Transverse colon (tissue), 4 donors: ENCODE measurements around the gene ZNF333. TPM values are rescaled to one million over a fixed set of nuclear protein-coding genes. Genes with fewer than 3 reads are reported as not detected.

Experiments
- DNase-seq: peaks from one replicate; pipeline ENCODE4 v3.0.0-alpha.2; 2019
- H3K27ac ChIP-seq, 4 donors: fragments of 200-600 bp; sonication (generic); 2 replicates each; pipeline ENCODE4 v1.5.1; 2016 to 2018; ENCODE audit warnings: inconsistent platforms in 4 of 4
- H3K27me3 ChIP-seq: fragments of 200-600 bp; sonication (generic); 2 replicates; pipeline ENCODE4 v1.5.1; 2017; ENCODE audit warnings: inconsistent platforms
- H3K36me3 ChIP-seq, 4 donors: fragments of 200-600 bp; sonication (generic); 2 replicates each; pipeline ENCODE4 v1.5.1; 2017 to 2019; ENCODE audit warnings: inconsistent platforms in 4 of 4
- H3K4me1 ChIP-seq, 4 donors: fragments of 200-600 bp; sonication (generic); 2 replicates each; pipeline ENCODE4 v1.5.1; 2017 to 2020; ENCODE audit warnings: inconsistent platforms in 4 of 4
- H3K4me3 ChIP-seq, 4 donors: fragments of 200-600 bp; sonication (generic); 1 replicate in 1 of 4; 2 replicates in 3 of 4; pipeline versions ENCODE4 v1.5.1 to v1.6.1; 2017 to 2019; ENCODE audit warnings: inconsistent platforms in 4 of 4
- H3K9me3 ChIP-seq, 2 donors: fragments of 200-600 bp; sonication (generic); 2 replicates each; pipeline ENCODE4 v1.5.1; 2017 to 2019; ENCODE audit warnings: inconsistent platforms in 2 of 2
- EP300 ChIP-seq: sonication (generic); formaldehyde crosslinking; IDR thresholded peaks from one replicate; pipeline ENCODE4 v1.6.1; 2017; ENCODE audit warnings: antibody characterized with exemption, low read depth
- POLR2A ChIP-seq: fragments of 450-650 bp; IDR thresholded peaks from one replicate; pipeline ENCODE4 v1.6.1; 2016; ENCODE audit warnings: antibody characterized with exemption, mild to moderate bottlenecking, moderate library complexity
- POLR2AphosphoS5 ChIP-seq, 3 donors: sonication (generic); formaldehyde crosslinking; IDR thresholded peaks; one replicate each; pipeline ENCODE4 v1.6.1; 2016; ENCODE audit warnings: antibody characterized with exemption in 3 of 3
- WGBS, 2 donors: methylation state at CpG; one replicate each; pipeline ENCODE4 v1.1.5; 2018; ENCODE audit warnings: low coverage in 1 of 2; 5-methylcytosine and 5-hydroxymethylcytosine counted together
- in situ Hi-C, 4 donors: fragments of 200-750 bp; cut with MboI; loops; one replicate each; pipeline versions ENCODE4 v1.15.0 to v1.15.1; 2017; ENCODE audit warnings: low sequenced_read_pairs in 3 of 4, low pct_ligation_motif_present in 1 of 4, low pct_unique_long_range_greater_than_20kb in 1 of 4
- intact Hi-C: fragments of 100-400 bp; cut with DNase I; formaldehyde crosslinking; loops from one replicate; pipeline ENCODE4 v1.15.1; 2023; ENCODE audit warnings: low total_unique reads
- total RNA-seq, 4 donors: library from RNA; depleted of rRNA; stranded (reverse); fragments of >200 nt; gene quantifications; one replicate each; pipeline ENCODE4 v1.1.0, GENCODE V29; 2016
- TF ChIP-seq, protein P1 (sequence below), 5 experiments: fragments of 200-600 bp in 3 of 5; fragments of 450-650 bp in 2 of 5; sonication (generic) in 3 of 5; IDR thresholded peaks; 1 replicate in 2 of 5; 2 replicates in 3 of 5; pipeline ENCODE4 v1.5.1; 2016 to 2017; ENCODE audit warnings: antibody characterized with exemption in 5 of 5, inconsistent platforms in 3 of 5, mild to moderate bottlenecking in 2 of 5, moderate library complexity in 1 of 5

Gene ZNF333
- total RNA-seq, 4 donors from 2014 or later: 10.1 to 31.4 (median 16.1) TPM

DNA sequence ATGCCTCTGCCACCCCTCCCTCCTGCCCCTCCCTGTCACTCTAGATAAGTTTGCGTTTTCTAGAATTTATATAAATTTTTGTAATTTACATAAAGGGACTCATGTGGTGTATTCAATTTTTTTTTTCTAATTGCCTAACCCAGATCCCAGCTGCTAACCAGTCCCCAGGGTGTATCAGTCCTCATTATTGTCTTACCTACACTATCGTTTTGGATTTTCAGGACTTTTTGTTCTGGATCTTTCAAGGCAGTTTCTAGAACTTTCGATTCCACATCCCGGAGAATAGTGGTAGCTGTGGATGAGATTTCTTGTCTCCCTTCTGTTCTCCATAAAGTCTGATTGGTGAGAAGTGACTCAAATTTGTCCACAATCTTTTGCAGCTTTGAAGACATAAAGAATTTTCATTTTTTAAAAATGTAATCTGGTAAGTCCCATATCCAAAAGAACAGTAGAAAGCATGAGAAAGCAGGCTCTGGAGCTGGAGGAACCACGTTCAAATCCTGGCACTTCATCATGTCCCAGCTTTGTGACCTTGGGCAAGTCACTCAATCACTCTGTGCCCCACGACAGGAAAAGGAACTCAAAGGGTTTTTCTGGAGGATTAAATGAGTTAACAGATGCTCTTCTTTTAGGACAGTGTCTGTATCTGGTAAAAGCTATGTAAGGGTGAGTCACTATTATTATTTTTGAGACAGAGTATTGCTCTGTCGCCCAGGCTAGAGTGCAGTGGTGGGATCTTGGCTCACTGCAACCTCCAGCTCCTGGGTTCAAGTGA lies 34.9 kb upstream of the ZNF333 start:
- Histone ChIP-seq H3K27me3 (no peaks in the 10 kb centered on the region), H3K4me3 (no peak overlapping the region), H3K4me1 (no peaks in the 10 kb centered on the region), H3K36me3 (no peaks in the 10 kb centered on the region), H3K9me3 (no peaks in the 10 kb centered on the region), H3K27ac (no peak overlapping the region)
- WGBS, 2 donors: 64 to 70% methylated on average over 6 to 7 of the region's 7 CpGs
- in situ Hi-C loops: no loop called here
- TF ChIP-seq POLR2A: no peak
- TF ChIP-seq POLR2AphosphoS5 (IDR thresholded peaks at IDR 0.05): no peak
- TF ChIP-seq, protein P1, sequence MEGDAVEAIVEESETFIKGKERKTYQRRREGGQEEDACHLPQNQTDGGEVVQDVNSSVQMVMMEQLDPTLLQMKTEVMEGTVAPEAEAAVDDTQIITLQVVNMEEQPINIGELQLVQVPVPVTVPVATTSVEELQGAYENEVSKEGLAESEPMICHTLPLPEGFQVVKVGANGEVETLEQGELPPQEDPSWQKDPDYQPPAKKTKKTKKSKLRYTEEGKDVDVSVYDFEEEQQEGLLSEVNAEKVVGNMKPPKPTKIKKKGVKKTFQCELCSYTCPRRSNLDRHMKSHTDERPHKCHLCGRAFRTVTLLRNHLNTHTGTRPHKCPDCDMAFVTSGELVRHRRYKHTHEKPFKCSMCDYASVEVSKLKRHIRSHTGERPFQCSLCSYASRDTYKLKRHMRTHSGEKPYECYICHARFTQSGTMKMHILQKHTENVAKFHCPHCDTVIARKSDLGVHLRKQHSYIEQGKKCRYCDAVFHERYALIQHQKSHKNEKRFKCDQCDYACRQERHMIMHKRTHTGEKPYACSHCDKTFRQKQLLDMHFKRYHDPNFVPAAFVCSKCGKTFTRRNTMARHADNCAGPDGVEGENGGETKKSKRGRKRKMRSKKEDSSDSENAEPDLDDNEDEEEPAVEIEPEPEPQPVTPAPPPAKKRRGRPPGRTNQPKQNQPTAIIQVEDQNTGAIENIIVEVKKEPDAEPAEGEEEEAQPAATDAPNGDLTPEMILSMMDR (IDR thresholded peaks at IDR 0.05): no peak
- no peak for TF ChIP-seq EP300
- DNase-seq: no peak
- intact Hi-C loops: no loop called here

DNA sequence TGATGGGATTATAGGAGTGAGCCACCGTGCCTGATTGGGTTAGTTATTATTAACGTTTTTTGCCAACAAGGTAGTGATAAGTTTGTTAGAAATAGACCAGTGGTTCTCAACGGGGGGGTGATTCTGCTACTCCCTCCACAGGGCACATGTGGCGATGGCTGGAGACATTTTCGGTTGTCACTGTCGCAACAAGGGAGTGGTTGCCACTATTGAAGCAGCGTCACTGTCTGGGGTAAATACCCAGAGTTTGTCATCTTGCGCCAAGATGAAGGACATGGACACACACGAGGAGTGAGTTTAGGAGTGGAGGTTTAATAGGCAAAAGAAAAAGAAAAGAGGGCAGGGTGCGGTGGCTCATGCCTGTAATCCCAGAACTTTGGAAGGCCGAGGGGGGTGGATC lies 34.1 kb upstream of the ZNF333 start:
- in situ Hi-C loops (no loop called here), intact Hi-C loops (no loop called here)
- no peak for TF ChIP-seq POLR2AphosphoS5 (IDR thresholded peaks at IDR 0.05)
- TF ChIP-seq, protein P1 (IDR thresholded peaks at IDR 0.05): no peak
- no peak for TF ChIP-seq POLR2A
- TF ChIP-seq EP300: no peak
- DNase-seq: no peak
- H3K27ac ChIP-seq: no peak overlapping the region
- H3K36me3 ChIP-seq: no peaks in the 10 kb centered on the region
- no peaks in the 10 kb centered on the region for H3K9me3 ChIP-seq
- WGBS, 2 donors: 75 to 81% methylated on average over 6 to 11 of the region's 11 CpGs
- H3K4me1 ChIP-seq: no peaks in the 10 kb centered on the region
- H3K27me3 ChIP-seq: no peaks in the 10 kb centered on the region
- no peak overlapping the region for H3K4me3 ChIP-seq

DNA sequence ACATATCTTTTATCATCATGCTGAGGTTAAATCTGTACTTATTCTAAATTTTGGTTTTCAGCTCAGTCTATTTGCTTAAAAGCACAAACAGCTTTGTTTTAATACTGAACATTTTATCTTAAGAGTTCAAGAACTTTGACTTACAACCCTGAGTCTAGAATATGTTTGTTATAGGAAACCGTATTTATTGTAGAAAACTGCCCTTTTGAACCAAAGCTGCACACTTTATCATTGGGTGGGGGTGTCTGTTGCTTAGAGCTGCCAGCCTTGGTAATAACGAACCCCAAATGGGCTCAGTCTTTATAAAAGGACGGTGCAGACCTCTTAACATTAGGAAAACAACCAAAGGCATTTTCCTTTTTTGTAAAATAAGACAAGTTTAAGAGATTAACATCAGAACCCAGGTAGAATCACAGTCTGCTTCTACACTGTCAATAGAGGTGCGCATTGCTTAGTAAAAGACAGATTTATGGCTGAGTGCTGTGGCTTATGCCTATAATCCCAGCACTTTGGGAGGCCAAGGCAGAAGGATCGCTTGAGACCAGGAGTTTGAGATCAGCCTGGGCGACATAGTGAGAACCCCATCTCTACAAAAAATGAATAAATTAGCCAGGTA lies 29.9 kb upstream of the ZNF333 start:
- no peaks in the 10 kb centered on the region for H3K9me3 ChIP-seq
- intact Hi-C loops: no loop called here
- no peaks in the 10 kb centered on the region for H3K4me1 ChIP-seq
- no peak for DNase-seq
- WGBS, 2 donors: 28 to 48% methylated on average over 3 to 6 of the region's 6 CpGs
- H3K27ac ChIP-seq: no peak overlapping the region
- no peaks in the 10 kb centered on the region for H3K36me3 ChIP-seq
- no peaks in the 10 kb centered on the region for H3K27me3 ChIP-seq
- TF ChIP-seq, protein P1 (IDR thresholded peaks at IDR 0.05): no peak
- no peak for TF ChIP-seq POLR2A
- TF ChIP-seq POLR2AphosphoS5 (IDR thresholded peaks at IDR 0.05): no peak
- no peak for TF ChIP-seq EP300
- H3K4me3 ChIP-seq: no peak overlapping the region
- in situ Hi-C loops: no loop called here

DNA sequence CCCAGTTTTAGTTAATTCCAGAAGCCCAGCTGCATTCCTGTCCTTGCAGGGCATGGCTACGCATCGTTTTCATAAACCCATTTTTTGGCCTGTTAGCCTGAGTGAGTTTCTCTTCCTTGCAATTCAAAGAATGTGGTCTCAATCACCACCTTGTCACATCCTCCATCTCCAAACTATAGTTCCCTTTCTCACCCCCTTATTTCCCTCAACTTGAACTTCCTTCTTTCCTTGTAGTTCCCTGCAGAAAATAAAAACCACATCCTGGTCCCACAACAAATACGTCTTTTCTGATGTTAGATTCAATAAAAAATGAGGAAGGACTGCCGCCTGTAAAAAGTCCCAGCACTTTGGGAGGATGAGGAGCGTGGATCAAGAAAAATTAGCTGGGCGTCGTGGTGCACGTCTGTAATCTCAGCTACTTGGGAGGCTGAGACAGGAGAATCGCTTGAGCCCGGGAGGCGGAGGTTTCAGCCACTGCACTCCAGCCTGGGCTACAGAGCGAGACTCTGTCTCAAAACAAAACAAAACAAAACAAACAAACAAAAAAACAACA lies 28.4 kb upstream of the ZNF333 start:
- intact Hi-C loops (no loop called here), in situ Hi-C loops (no loop called here)
- no peak for DNase-seq
- no peaks in the 10 kb centered on the region for H3K27me3 ChIP-seq
- no peaks in the 10 kb centered on the region for H3K9me3 ChIP-seq
- TF ChIP-seq, protein P1 (IDR thresholded peaks at IDR 0.05): no peak
- TF ChIP-seq POLR2A (no peak), EP300 (no peak), POLR2AphosphoS5 (IDR thresholded peaks at IDR 0.05) (no peak)
- H3K36me3 ChIP-seq: no peaks in the 10 kb centered on the region
- H3K27ac ChIP-seq: no peak overlapping the region
- no peaks in the 10 kb centered on the region for H3K4me1 ChIP-seq
- 51 to 71% methylated on average over 5 to 12 of the region's 12 CpGs for WGBS, 2 donors
- no peak overlapping the region for H3K4me3 ChIP-seq
